Central memory CD8-positive, alpha-beta T cell (primary cell): Measurements from ENCODE around the gene BACH2.

Experiments
- ATAC-seq: fragments of 150-1000 bp; cut with Tn5 transposase; replicated peaks from 2 replicates; pipeline ENCODE4 v1.10.0; 2022; ENCODE audit warnings: mild to moderate bottlenecking, moderate FRiP score, moderate number of reproducible peaks; ENCODE audit not compliant: poor library complexity, severe bottlenecking; ENCODE audit errors: extremely low read depth
- DNase-seq, 2 donors: peaks; one replicate each; pipeline ENCODE4 v3.0.0; 2021; ENCODE audit warnings: low spot score in 2 of 2
- H3K27ac Mint-ChIP-seq: one replicate; pipeline ENCODE4 v1.8.0; 2022; ENCODE audit warnings: low read depth, mild to moderate bottlenecking, moderate library complexity, mixed read lengths
- H3K27me3 Mint-ChIP-seq: one replicate; pipeline ENCODE4 v1.8.0; 2022; ENCODE audit warnings: mixed read lengths
- H3K36me3 Mint-ChIP-seq: one replicate; pipeline ENCODE4 v1.8.0; 2022; ENCODE audit warnings: mild to moderate bottlenecking, moderate library complexity, mixed read lengths; ENCODE audit not compliant: insufficient read depth
- H3K4me1 Mint-ChIP-seq: one replicate; pipeline ENCODE4 v1.8.0; 2022; ENCODE audit warnings: mixed read lengths
- H3K4me3 Mint-ChIP-seq: one replicate; pipeline ENCODE4 v1.8.0; 2022; ENCODE audit warnings: mild to moderate bottlenecking, moderate library complexity, mixed read lengths
- H3K9me3 Mint-ChIP-seq: one replicate; pipeline ENCODE4 v1.8.0; 2022; ENCODE audit warnings: mixed read lengths

BACH2 gene

GRCh38 chr6:90028995-90029635, 267.5 kb downstream of the BACH2 start:
- peak overlapping the region; percentile 9 for H3K4me3 Mint-ChIP-seq
- H3K36me3 Mint-ChIP-seq = no peaks in the 10 kb centered on the region
- no peak overlapping the region for H3K27ac Mint-ChIP-seq
- no peaks in the 10 kb centered on the region for H3K9me3 Mint-ChIP-seq
- no peaks in the 10 kb centered on the region for H3K27me3 Mint-ChIP-seq
- DNase-seq (no peak), ATAC-seq (no peak)
- peaks cover 34% of the 10 kb centered on the region for H3K4me1 Mint-ChIP-seq

- Mint-ChIP-seq H3K9me3 (no peaks in the 10 kb centered on the region), H3K27me3 (no peaks in the 10 kb centered on the region), H3K4me3 (no peak overlapping the region), H3K36me3 (peaks cover 2% of the 10 kb centered on the region), H3K27ac (no peak overlapping the region), H3K4me1 (peaks cover 34% of the 10 kb centered on the region)
- ATAC-seq (peak; percentile 40), DNase-seq (no peak)
Observed at GRCh38 chr6:90028066-90028778, 268.4 kb downstream of the BACH2 start.

DNA sequence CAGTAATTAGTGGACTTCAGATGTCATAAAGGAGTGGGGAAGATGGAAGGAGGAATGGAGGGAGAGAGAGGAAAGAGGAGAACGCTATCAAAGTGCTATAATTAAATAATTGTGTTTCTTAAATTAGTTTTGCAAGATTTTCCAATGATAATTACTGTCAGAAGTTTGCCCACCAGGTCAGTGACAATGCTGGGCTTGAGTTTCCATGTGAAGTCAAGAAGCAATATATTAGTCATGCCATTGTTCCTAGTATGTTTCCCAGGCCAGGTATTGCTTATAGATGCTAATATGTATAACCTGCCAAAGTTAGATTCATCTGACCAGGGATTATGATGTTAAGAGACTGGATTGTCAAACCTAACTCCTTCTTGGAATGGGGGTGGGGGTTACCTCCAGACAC, 270.4 kb downstream of the BACH2 start:
- H3K4me1 Mint-ChIP-seq = peaks cover 34% of the 10 kb centered on the region
- DNase-seq (no peak), ATAC-seq (no peak)
- H3K9me3 Mint-ChIP-seq = no peaks in the 10 kb centered on the region
- no peak overlapping the region for H3K27ac Mint-ChIP-seq
- H3K4me3 Mint-ChIP-seq = no peak overlapping the region
- H3K36me3 Mint-ChIP-seq = peaks cover 2% of the 10 kb centered on the region
- no peaks in the 10 kb centered on the region for H3K27me3 Mint-ChIP-seq

DNA sequence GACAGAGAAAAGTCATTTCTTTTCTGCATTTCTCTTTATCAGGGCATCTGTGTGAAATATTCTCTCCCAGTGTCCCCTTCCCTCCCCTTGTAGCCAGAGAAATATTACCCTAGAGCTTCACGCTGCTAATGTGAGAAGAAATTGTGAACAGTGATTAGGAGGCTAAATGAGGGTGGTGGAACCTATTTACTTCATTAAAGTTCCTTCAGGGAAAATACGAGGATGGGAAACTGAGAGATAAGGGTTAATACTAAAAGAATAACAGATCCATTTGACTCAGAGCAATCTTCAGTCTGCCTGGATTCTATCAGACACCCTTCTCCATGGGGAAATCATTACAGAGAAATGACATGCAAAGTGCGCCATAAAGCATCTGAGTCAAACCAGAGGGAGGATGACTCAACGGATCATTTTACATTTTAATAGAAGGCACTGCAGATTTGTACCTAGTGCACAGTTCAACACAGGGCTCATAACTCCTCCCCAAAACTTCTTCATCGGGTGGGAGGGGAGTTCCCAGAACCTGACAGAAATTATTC, 271.1 kb downstream of the BACH2 start:
- ATAC-seq (no peak), DNase-seq (no peak)
- H3K27me3 Mint-ChIP-seq = no peaks in the 10 kb centered on the region
- H3K36me3 Mint-ChIP-seq = peaks cover 2% of the 10 kb centered on the region
- peaks cover 34% of the 10 kb centered on the region for H3K4me1 Mint-ChIP-seq
- H3K27ac Mint-ChIP-seq = no peak overlapping the region
- no peak overlapping the region for H3K4me3 Mint-ChIP-seq
- H3K9me3 Mint-ChIP-seq = no peaks in the 10 kb centered on the region

DNA sequence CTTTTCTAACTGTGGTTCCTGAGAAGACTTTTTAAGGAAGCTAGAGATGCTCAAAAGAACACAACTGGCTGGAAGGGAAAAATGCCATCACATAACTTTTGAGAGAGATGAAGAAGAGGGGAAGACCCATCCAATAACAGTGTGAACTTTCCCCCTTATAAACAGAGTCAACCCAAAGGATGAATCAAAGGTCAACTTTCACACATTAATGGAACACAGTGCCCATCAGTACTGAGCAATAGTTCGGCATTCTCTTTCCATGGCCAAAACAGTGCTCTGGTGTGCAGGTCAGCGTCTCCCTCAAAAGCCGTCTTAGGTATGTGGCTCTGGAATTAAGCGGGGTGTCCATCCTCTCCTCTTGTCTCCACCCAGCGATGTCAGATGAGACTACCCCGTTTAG, 272.0 kb downstream of the BACH2 start:
- H3K27ac Mint-ChIP-seq = no peak overlapping the region
- peaks cover 2% of the 10 kb centered on the region for H3K36me3 Mint-ChIP-seq
- H3K4me3 Mint-ChIP-seq = no peak overlapping the region
- peaks cover 25% of the 10 kb centered on the region for H3K4me1 Mint-ChIP-seq
- ATAC-seq (no peak), DNase-seq (no peak)
- H3K27me3 Mint-ChIP-seq = no peaks in the 10 kb centered on the region
- H3K9me3 Mint-ChIP-seq = no peaks in the 10 kb centered on the region

- no peaks in the 10 kb centered on the region for H3K27me3 Mint-ChIP-seq
- DNase-seq = no peak
- H3K9me3 Mint-ChIP-seq = no peaks in the 10 kb centered on the region
- ATAC-seq = no peak
- H3K36me3 Mint-ChIP-seq = peaks cover 6% of the 10 kb centered on the region
- no peak overlapping the region for H3K27ac Mint-ChIP-seq
- H3K4me3 Mint-ChIP-seq = no peak overlapping the region
- H3K4me1 Mint-ChIP-seq = peaks cover 10% of the 10 kb centered on the region
Observed at GRCh38 chr6:90021711-90022110, 274.9 kb downstream of the BACH2 start.

GRCh38 chr6:90020746-90021145, 275.9 kb downstream of the BACH2 start:
- ATAC-seq = no peak
- Mint-ChIP-seq H3K4me3 (no peak overlapping the region), H3K9me3 (no peaks in the 10 kb centered on the region), H3K27me3 (no peaks in the 10 kb centered on the region), H3K27ac (no peak overlapping the region), H3K4me1 (peaks cover 4% of the 10 kb centered on the region), H3K36me3 (peaks cover 6% of the 10 kb centered on the region)
- DNase-seq = no peak

DNA sequence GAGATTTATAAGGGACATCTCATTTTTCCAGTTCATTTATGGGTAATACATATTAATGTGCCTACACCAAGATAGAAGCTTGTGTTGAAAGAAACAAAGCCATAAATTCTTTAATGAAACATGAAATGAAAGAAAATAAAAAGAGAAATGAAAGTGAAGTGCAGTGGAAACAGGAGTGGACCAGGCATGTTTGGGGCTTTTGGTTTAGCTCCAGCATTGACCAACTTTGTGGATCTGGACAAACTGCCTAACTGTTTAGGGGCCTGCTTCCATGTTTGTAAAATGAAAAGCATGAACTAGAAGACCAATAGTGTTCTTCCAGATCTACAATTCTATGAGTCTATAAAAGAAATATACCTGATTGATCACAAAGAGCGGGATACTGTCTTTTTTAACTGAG, 277.4 kb downstream of the BACH2 start:
- Mint-ChIP-seq H3K9me3 (no peaks in the 10 kb centered on the region), H3K27ac (no peak overlapping the region), H3K4me3 (no peak overlapping the region), H3K4me1 (no peaks in the 10 kb centered on the region), H3K27me3 (no peaks in the 10 kb centered on the region), H3K36me3 (peaks cover 6% of the 10 kb centered on the region)
- ATAC-seq (no peak), DNase-seq (no peak)

DNA sequence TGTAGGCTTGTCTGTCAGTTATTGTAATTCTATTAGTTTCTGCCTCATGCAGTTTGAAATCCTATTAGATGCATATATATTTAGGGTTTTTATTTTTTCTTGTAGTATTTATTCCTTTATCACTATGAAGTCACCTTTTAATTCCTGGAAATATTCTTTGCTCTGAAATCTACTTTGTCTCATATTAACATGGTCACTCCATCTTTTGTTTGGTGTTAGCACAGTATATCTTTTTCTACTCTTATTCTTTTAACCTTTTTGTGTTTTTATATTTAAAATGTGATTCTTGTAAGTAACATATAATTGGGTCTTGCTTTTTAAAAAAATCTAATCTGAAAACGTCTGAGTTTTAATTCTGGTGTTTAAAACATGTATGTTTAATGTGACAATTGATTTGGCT, 280.8 kb downstream of the BACH2 start:
- Mint-ChIP-seq H3K27ac (no peak overlapping the region), H3K27me3 (no peaks in the 10 kb centered on the region), H3K4me3 (no peak overlapping the region), H3K4me1 (no peaks in the 10 kb centered on the region), H3K9me3 (no peaks in the 10 kb centered on the region), H3K36me3 (peaks cover 6% of the 10 kb centered on the region)
- ATAC-seq = no peak
- DNase-seq = no peak

- DNase-seq (no peak), ATAC-seq (no peak)
- H3K36me3 Mint-ChIP-seq = peaks cover 2% of the 10 kb centered on the region
- peak overlapping the region; percentile 3 for H3K27ac Mint-ChIP-seq
- H3K4me3 Mint-ChIP-seq = no peak overlapping the region
- H3K9me3 Mint-ChIP-seq = no peaks in the 10 kb centered on the region
- peaks cover 10% of the 10 kb centered on the region for H3K4me1 Mint-ChIP-seq
- no peaks in the 10 kb centered on the region for H3K27me3 Mint-ChIP-seq
Observed at GRCh38 chr6:90008908-90009501, 287.6 kb downstream of the BACH2 start.

DNA sequence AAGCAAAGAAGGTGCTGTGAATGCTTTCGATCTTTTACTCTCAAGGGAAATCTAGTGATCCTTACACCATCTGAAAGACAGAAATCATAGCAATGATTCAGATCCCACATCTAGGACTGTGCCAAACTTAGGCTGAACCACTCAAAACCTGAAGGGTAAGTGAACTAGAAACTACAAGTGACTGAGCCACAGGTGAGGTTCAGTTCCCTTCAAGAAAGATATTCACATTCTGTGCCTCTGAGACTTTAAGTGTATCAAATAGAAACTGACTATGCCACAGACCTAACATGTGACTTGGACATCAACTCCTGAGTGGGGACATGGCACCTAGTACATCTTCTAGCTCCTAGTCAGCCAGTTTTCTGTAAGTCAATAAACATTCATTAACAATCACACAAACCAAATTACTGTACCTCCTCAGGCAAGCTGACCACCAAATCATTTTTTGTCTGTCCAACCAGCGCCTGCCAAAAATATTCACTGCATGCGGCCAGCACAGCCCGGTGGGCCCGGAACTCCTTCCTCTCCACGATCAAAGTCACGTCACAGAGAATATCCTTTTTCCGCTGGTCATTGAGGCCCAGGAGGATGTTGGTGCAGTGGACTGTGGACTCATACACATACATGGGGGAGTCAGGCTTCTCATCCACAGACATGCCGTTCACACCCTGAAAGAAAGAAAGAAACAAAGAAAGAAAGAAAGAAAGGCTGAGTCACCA, 288.3 kb downstream of the BACH2 start:
- ATAC-seq (no peak), DNase-seq (no peak)
- H3K9me3 Mint-ChIP-seq = no peaks in the 10 kb centered on the region
- H3K4me1 Mint-ChIP-seq = peaks cover 10% of the 10 kb centered on the region
- peak overlapping the region; percentile 3 for H3K27ac Mint-ChIP-seq
- H3K4me3 Mint-ChIP-seq = no peak overlapping the region
- peaks cover 2% of the 10 kb centered on the region for H3K36me3 Mint-ChIP-seq
- no peaks in the 10 kb centered on the region for H3K27me3 Mint-ChIP-seq

GRCh38 chr6:90005048-90005827, 291.4 kb downstream of the BACH2 start:
- H3K27me3 Mint-ChIP-seq = no peaks in the 10 kb centered on the region
- ATAC-seq = no peak
- peaks cover 10% of the 10 kb centered on the region for H3K4me1 Mint-ChIP-seq
- no peaks in the 10 kb centered on the region for H3K9me3 Mint-ChIP-seq
- DNase-seq = no peak
- no peak overlapping the region for H3K4me3 Mint-ChIP-seq
- H3K27ac Mint-ChIP-seq = no peak overlapping the region
- no peaks in the 10 kb centered on the region for H3K36me3 Mint-ChIP-seq
